ENCODE results near the gene SENP5. TPM values are rescaled to one million over a fixed set of nuclear protein-coding genes. Genes with fewer than 3 reads are reported as not detected.

Gene SENP5
- total RNA-seq, 1 donor from 2014 or later: 25.3 TPM

GRCh38 chr3:196883361-196883760 is 15.6 kb downstream of the SENP5 start:
- DNase-seq (ENCODE audit: low spot score): no peak

GRCh38 chr3:196886144-196886543 is 18.4 kb downstream of the SENP5 start:
- no peak for DNase-seq (ENCODE audit: low spot score)

GRCh38 chr3:196889844-196890708 is 22.4 kb downstream of the SENP5 start:
- DNase-seq (ENCODE audit: low spot score): no peak

DNA sequence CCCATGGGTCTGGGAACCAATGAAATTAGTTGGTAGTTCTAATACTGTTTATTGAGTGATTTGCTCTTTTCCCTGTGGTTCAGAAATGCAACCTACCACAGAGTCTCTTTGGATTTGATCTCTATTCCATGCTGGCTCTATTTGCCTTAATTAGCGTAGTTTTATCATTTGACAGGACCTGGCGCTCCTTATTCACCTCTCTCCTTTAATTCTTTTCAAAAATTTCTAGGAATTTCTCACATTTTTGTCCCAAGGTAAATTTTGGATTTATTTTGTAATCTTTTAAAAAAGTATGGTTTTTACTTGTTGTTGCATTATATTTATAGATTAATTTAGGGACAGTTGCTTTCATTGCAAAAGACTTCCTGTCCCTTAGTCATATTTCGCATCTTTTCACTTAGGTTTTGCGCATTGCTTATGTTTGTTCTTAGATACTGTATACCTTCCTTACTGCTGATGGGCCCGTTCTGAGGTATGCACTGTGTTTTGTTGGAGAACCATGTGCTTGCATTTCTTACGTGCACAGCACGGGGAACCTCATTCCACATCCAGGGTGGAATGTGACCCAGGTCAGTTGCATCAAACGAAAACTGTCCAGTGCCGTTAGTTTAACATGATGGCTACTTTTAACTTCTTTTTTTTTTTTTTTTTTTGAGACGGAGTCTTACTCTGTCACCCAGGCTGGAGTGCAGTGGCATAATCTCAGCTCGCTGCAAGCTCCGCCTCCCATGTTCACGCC is 27.0 kb downstream of the SENP5 start:
- no peak for DNase-seq (ENCODE audit: low spot score)

DNA sequence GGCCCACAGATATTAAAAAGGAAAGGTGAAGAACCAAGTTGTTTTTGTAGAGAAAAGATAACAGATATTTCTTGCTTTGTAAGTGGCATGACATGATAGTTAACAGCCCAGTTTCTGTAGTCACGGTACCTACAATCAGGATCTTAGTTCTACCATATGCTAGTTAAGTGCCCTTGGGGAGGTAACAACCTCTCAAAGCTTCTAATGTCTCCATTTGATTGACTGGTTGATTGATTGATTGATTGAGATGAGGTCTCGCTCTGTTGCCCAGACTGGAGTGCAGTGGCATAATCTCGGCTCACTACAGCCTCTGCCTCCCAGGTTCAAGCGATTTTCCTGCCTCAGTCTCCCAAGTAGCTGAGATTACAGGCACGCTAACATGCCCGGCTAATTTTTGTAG is 28.5 kb downstream of the SENP5 start:
- no peak for DNase-seq (ENCODE audit: low spot score)

GRCh38 chr3:196901768-196902167 is 34.0 kb downstream of the SENP5 start:
- no peak for DNase-seq (ENCODE audit: low spot score)

DNA sequence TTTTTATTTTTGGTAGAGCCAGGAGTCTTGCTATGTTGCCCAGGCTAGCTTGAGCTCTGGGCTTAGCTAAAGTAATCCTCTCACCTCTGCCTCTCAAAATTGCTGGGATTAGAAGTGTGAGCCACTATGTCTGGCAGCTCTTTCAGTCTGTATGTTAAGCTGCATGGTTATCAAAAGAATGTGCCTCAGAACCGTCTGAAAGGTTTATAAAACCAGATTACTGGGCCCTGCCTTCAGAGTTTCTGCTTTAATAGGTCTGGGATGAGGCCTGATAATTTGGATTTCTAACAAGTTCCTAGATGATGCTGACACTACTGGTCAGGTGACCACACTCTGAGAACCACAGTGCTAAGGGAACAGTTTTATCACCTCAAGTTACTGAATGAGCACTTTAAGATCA is 34.6 kb downstream of the SENP5 start:
- DNase-seq (ENCODE audit: low spot score): no peak

DNA sequence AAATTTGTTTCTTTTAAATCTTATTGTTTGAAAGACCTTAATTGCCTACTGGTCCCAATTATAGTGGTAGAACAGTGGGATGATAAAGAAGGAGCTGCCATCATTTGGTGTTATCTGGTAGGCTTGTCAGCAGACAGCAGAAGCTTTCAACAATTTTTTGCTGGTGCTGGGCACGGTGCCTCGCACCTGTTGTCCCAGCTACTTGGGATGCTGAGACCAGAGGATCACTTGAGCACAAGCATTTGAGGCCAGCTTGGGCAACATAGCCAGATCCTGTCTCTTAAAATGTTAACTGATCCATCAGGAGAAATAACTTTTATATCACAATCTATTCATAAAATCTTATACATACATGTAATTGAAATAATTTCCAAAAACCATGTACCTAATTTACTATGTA is 36.0 kb downstream of the SENP5 start:
- no peak for DNase-seq (ENCODE audit: low spot score)

GRCh38 chr3:196914866-196915265 is 47.1 kb downstream of the SENP5 start:
- DNase-seq (ENCODE audit: low spot score): no peak

DNA sequence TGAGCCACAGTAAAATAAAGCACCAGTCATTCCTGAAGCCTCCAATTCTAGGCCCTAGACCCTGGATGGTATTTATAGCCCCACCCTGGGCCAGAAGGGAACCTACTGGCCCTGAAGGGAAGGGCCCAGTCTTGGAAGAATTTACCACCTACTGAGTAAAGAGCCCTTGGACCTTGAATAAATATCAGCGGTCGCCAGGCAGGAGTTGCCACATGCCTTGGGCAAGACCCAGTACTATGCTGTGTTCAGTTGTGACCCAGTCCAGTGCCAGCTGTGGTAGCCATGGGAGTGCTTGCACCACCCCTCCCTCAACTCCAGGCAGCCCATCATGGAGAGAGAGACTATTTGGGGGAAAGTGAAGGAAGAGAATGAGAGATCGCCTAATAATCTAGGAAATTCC is 47.7 kb downstream of the SENP5 start:
- no peak for DNase-seq (ENCODE audit: low spot score)

GRCh38 chr3:196916221-196916620 is 48.5 kb downstream of the SENP5 start:
- no peak for DNase-seq (ENCODE audit: low spot score)

DNA sequence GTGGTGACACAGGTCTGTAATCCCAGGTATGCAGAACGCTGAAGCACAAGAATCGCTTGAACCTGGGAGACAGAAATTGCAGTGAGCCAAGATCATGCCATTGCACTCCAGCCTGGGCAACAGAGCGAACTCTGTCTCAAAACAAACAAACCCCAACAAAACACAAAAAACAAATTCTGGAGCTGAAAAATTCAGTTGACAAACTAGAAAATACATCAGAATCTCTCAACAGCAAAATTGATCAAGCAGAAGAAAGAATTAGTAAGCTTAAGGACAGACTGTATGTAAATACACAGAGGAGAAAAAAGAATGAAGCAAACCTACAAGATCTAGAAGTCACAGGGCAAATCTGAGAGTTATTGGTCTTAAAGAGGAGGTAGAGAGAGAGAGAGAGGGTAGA is 49.3 kb downstream of the SENP5 start:
- DNase-seq (ENCODE audit: low spot score): no peak

GRCh38 chr3:196918968-196919367 is 51.2 kb downstream of the SENP5 start:
- no peak for DNase-seq (ENCODE audit: low spot score)

- no peak for DNase-seq (ENCODE audit: low spot score)
These were observed 53.0 kb downstream of the SENP5 start for GRCh38 chr3:196920733-196921132.

- DNase-seq (ENCODE audit: low spot score): no peak
These were observed 60.1 kb downstream of the SENP5 start for GRCh38 chr3:196927571-196928453.

GRCh38 chr3:196931157-196931556 is 63.4 kb downstream of the SENP5 start:
- no peak for DNase-seq (ENCODE audit: low spot score)

DNA sequence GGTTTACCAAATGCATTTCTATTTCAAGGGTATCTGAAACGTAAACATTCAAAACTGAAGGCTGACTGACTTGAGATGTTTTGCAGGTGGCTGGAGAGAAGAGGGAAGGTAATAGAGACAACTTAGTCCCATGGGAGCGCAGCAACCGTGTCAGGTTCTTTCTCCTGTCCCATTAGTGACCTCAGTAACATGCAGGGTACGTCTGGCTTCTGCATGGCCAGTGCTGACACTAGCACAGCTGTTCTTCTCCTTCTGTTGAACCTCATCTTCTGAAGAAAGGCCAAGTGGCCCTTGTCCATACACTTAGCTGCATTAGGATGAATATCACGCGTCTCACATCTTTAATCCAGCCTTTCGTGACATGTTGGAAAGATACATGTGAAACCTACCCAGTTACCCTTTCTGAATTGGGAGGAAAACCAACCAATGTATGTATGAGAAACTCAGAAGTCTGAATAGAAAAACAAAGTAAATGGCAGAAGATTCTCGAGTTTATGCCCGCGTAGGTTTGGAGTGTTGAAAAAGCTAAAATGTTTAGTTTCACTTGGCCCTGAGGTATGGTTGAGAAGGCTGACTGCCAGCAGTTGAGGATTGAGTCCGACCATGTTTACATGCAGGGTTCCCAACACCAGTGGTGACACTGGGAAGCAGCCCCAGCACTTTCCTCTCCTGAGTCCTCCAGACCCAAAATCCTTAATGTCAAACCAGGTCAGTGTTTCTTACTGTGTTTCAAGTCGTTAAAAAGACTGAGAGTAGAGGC is 64.3 kb downstream of the SENP5 start:
- no peak for DNase-seq (ENCODE audit: low spot score)

DNA sequence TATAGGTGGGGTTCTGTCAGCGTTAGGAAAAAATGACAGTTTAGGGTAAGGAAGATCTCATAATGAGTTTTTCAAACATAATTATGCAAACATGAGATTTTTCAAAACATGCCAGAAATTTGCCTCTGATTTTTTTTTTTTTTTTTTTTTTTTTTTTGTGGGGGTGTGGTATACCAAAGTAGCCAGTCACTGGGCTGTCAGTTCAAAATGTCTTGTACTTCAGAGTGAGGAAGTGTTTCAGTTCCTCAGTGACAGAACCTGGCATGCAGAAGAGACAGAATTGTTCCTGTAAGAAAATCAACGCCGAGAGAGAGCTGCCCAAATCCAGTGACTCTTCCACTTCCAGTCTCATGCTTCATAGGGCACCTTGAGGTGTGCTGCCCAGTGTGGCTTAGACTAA is 64.9 kb downstream of the SENP5 start:
- DNase-seq (ENCODE audit: low spot score): no peak

GRCh38 chr3:196936288-196936687 is 68.6 kb downstream of the SENP5 start:
- DNase-seq (ENCODE audit: low spot score): no peak

DNA sequence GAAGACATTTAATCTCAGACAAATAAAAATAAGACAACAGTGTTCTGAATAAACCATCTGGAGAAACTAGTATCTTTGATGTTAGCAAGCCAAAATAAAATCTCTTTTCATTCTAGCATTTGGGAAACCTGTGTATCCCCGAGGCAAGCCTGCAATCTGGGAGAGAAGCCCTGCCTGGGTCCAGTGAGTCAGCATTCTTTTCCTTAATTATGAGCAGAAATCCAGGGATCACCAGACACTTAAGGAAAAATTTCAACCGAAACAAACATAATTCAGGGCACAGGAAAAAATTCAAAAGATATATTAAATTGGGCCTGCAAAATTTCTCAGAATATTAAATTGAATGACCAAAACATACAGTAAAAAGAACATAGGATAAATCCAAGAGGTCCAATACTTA is 70.4 kb downstream of the SENP5 start:
- DNase-seq (ENCODE audit: low spot score): no peak

- no peak for DNase-seq (ENCODE audit: low spot score)
These were observed 70.9 kb downstream of the SENP5 start for GRCh38 chr3:196938576-196938975.
